Measurements from ENCODE around the gene SKOR1.

DNA sequence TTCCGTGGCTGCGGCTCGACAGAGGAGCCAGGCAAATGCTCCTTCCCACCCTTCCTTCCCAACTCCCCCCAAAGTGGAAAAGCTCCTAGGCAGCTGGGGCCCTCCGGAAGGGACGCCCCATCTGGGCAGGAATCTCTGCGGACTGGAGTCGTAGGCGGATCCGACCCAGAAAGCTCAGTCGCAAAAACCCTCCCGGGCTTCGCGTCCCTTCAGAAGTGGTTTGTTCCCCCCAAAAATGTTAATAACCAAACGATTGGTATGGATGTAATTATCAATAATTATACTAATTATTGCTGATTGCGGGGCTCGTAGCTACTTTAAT, 10.8 kb downstream of the SKOR1 start:
- TF ChIP-seq, protein P1, sequence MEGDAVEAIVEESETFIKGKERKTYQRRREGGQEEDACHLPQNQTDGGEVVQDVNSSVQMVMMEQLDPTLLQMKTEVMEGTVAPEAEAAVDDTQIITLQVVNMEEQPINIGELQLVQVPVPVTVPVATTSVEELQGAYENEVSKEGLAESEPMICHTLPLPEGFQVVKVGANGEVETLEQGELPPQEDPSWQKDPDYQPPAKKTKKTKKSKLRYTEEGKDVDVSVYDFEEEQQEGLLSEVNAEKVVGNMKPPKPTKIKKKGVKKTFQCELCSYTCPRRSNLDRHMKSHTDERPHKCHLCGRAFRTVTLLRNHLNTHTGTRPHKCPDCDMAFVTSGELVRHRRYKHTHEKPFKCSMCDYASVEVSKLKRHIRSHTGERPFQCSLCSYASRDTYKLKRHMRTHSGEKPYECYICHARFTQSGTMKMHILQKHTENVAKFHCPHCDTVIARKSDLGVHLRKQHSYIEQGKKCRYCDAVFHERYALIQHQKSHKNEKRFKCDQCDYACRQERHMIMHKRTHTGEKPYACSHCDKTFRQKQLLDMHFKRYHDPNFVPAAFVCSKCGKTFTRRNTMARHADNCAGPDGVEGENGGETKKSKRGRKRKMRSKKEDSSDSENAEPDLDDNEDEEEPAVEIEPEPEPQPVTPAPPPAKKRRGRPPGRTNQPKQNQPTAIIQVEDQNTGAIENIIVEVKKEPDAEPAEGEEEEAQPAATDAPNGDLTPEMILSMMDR (conservative IDR thresholded peaks at IDR 0.05; ENCODE audit: low read length): no peak
- TF ChIP-seq EZH2phosphoT487 (IDR thresholded peaks at IDR 0.05; ENCODE audit: borderline replicate concordance, low read depth, low read length): no peak

All from OCI-LY7 (cell line).